IMR-90 (cell line): ENCODE results near the gene DAPK1. TPM values are rescaled to one million over a fixed set of nuclear protein-coding genes. Genes with fewer than 3 reads are reported as not detected.

Experiments used
- ATAC-seq: fragments of 200-7000 bp; cut with Tn5 transposase; 2 replicates; pipeline ENCODE4 v1.9.1; 2020; ENCODE audit warnings: low read depth, mild to moderate bottlenecking, moderate library complexity
- BruUV-seq: library from RNA; stranded (reverse); fragments of 400-500 nt; replicated peaks from 2 replicates; lab custom pipeline; 2021; lab: Mats Ljungman, UMichigan
- CTCF ChIA-PET: fragments of 300-600 bp; formaldehyde crosslinking; extraction: SDS; loops from one replicate; lab custom pipeline; 2021; ENCODE audit warnings: antibody characterized with exemption; lab: Yijun Ruan, JAX
- POLR2A ChIA-PET: fragments of 300-600 bp; sonication (Branson Sonifier 250); formaldehyde crosslinking; loops from one replicate; lab custom pipeline; 2022; ENCODE audit warnings: antibody characterized with exemption; ENCODE audit not compliant: unreplicated experiment; lab: Charles Lee
- DNase-seq: peaks from one replicate; pipeline ENCODE4 v3.0.0; 2013
- H2AFZ ChIP-seq: replicated peaks from 2 replicates; pipeline ENCODE3; 2013; ENCODE audit warnings: low read length, mild to moderate bottlenecking; ENCODE audit not compliant: poor library complexity
- H2AK5ac ChIP-seq: 2 replicates; pipeline ENCODE4 v1.6.1; 2013; ENCODE audit warnings: low read depth, low read length, inconsistent platforms
- H2AK9ac ChIP-seq: replicated peaks from 2 replicates; pipeline ENCODE3; 2013; ENCODE audit warnings: mild to moderate bottlenecking, low read depth, low read length, moderate library complexity; ENCODE audit not compliant: poor library complexity
- H2BK120ac ChIP-seq: 2 replicates; pipeline ENCODE4 v1.6.1; 2013; ENCODE audit warnings: low read depth, low read length, inconsistent platforms
- H2BK15ac ChIP-seq: 3 replicates; pipeline ENCODE4 v1.6.1; 2013; ENCODE audit warnings: low read depth, low read length, inconsistent platforms
- H2BK20ac ChIP-seq: 2 replicates; pipeline ENCODE4 v1.6.1; 2013; ENCODE audit warnings: low read depth, mild to moderate bottlenecking, inconsistent platforms, low read length, moderate library complexity
- H2BK5ac ChIP-seq: 2 replicates; pipeline ENCODE4 v1.6.1; 2013; ENCODE audit warnings: mild to moderate bottlenecking, low read depth, low read length, inconsistent platforms; ENCODE audit not compliant: poor library complexity, severe bottlenecking
- H3K14ac ChIP-seq: replicated peaks from 2 replicates; pipeline ENCODE4 v1.6.1; 2013; ENCODE audit warnings: low read depth, low read length, inconsistent platforms
- H3K18ac ChIP-seq: 2 replicates; pipeline ENCODE4 v1.6.1; 2013; ENCODE audit warnings: low read depth, low read length, control low read depth
- H3K23ac ChIP-seq: 2 replicates; pipeline ENCODE4 v1.6.1; 2013; ENCODE audit warnings: low read depth, low read length, inconsistent platforms
- H3K27ac ChIP-seq: 2 replicates; pipeline ENCODE4 v1.5.1; 2013; ENCODE audit warnings: mild to moderate bottlenecking, control low read depth, low read length; ENCODE audit not compliant: insufficient read depth
- H3K27me3 ChIP-seq: 2 replicates; pipeline ENCODE4 v1.6.1; 2013; ENCODE audit warnings: low read length; ENCODE audit not compliant: control insufficient read depth, insufficient read depth
- H3K36me3 ChIP-seq: 2 replicates; pipeline ENCODE4 v1.6.1; 2013; ENCODE audit warnings: low read length, mixed read lengths; ENCODE audit not compliant: control insufficient read depth, insufficient read depth
- H3K4ac ChIP-seq: 2 replicates; pipeline ENCODE4 v1.6.1; 2013; ENCODE audit warnings: low read depth, low read length, inconsistent platforms
- H3K4me1 ChIP-seq: 2 replicates; pipeline ENCODE4 v1.6.1; 2013; ENCODE audit warnings: low read length, mixed read lengths; ENCODE audit not compliant: control insufficient read depth, insufficient read depth
- H3K4me2 ChIP-seq: 2 replicates; pipeline ENCODE4 v1.6.1; 2013; ENCODE audit warnings: low read depth, mild to moderate bottlenecking, control low read depth, low read length, moderate library complexity
- H3K4me3 ChIP-seq: 2 replicates; pipeline ENCODE4 v1.5.1; 2013; ENCODE audit warnings: low read depth, mild to moderate bottlenecking, control low read depth, low read length, moderate library complexity; ENCODE audit not compliant: insufficient read depth
- H3K56ac ChIP-seq: 2 replicates; pipeline ENCODE4 v1.6.1; 2013; ENCODE audit warnings: low read length, inconsistent platforms; ENCODE audit not compliant: insufficient read depth; ENCODE audit errors: extremely low read depth
- H3K79me1 ChIP-seq, 2 experiments: 2 replicates each; pipeline ENCODE4 v1.6.1; 2013; ENCODE audit warnings: low read length in 2 of 2, inconsistent platforms in 1 of 2, low read depth in 1 of 2
- H3K9ac ChIP-seq: 2 replicates; pipeline ENCODE4 v1.6.1; 2013; ENCODE audit warnings: low read depth, low read length, control low read depth
- H3K9me1 ChIP-seq: 2 replicates; pipeline ENCODE4 v1.6.1; 2013; ENCODE audit warnings: low read length, inconsistent platforms; ENCODE audit not compliant: insufficient read depth
- H3K9me3 ChIP-seq: 2 replicates; pipeline ENCODE4 v1.6.1; 2013; ENCODE audit warnings: low read length; ENCODE audit not compliant: control insufficient read depth, insufficient read depth
- H4K20me1 ChIP-seq: 2 replicates; pipeline ENCODE4 v1.6.1; 2013; ENCODE audit warnings: low read length, inconsistent platforms; ENCODE audit not compliant: insufficient read depth
- H4K5ac ChIP-seq: 2 replicates; pipeline ENCODE4 v1.6.1; 2013; ENCODE audit warnings: mild to moderate bottlenecking, low read depth, low read length, control low read depth
- H4K8ac ChIP-seq, 2 experiments: 2 replicates each; pipeline ENCODE4 v1.6.1; 2013; ENCODE audit warnings: low read depth in 2 of 2, low read length in 2 of 2, control low read depth in 1 of 2, inconsistent platforms in 1 of 2
- H4K91ac ChIP-seq: 2 replicates; pipeline ENCODE4 v1.6.1; 2013; ENCODE audit warnings: low read depth, low read length, inconsistent platforms; ENCODE audit not compliant: insufficient read depth
- BHLHE40 ChIP-seq: fragments of 150-350 bp; IDR thresholded peaks from 2 replicates; pipeline ENCODE4 v1.6.1; 2016; ENCODE audit warnings: mild to moderate bottlenecking, low read depth, low read length
- CEBPB ChIP-seq: IDR thresholded peaks from 2 replicates; pipeline ENCODE4 v1.6.1; 2012; ENCODE audit warnings: low read depth, low read length, improper control_type of control experiment
- CHD1 ChIP-seq: IDR thresholded peaks from 2 replicates; pipeline ENCODE4 v1.6.1; 2012; ENCODE audit warnings: low read depth, low read length, improper control_type of control experiment
- ELK1 ChIP-seq: fragments of 150-350 bp; IDR thresholded peaks from 2 replicates; pipeline ENCODE4 v1.6.1; 2016; ENCODE audit warnings: low read depth, mild to moderate bottlenecking, low read length, moderate library complexity, borderline replicate concordance
- FOS ChIP-seq: fragments of 150-350 bp; IDR thresholded peaks from 2 replicates; pipeline ENCODE4 v1.6.1; 2016; ENCODE audit warnings: low read depth, low read length
- MXI1 ChIP-seq: IDR thresholded peaks from 2 replicates; pipeline ENCODE4 v1.6.1; 2012; ENCODE audit warnings: low read depth, mild to moderate bottlenecking, low read length, moderate library complexity, borderline replicate concordance
- NFE2L2 ChIP-seq: fragments of 150-350 bp; IDR thresholded peaks from 2 replicates; pipeline ENCODE4 v1.6.1; 2016; ENCODE audit warnings: low read depth, mild to moderate bottlenecking, low read length
- POLR2A ChIP-seq: IDR thresholded peaks from 2 replicates; pipeline ENCODE4 v1.6.1; 2012; ENCODE audit warnings: mild to moderate bottlenecking, low read depth, low read length
- RCOR1 ChIP-seq: IDR thresholded peaks from 2 replicates; pipeline ENCODE4 v1.6.1; 2012; ENCODE audit warnings: mild to moderate bottlenecking, low read length, improper control_type of control experiment; ENCODE audit not compliant: insufficient replicate concordance
- RFX5 ChIP-seq: IDR thresholded peaks from 2 replicates; pipeline ENCODE4 v1.8.0; 2012; ENCODE audit warnings: low read depth, mild to moderate bottlenecking, low read length, moderate library complexity
- SMC3 ChIP-seq: fragments of 150-350 bp; IDR thresholded peaks from 2 replicates; pipeline ENCODE4 v1.6.1; 2016; ENCODE audit warnings: low read depth, mild to moderate bottlenecking, antibody characterized with exemption, low read length, moderate library complexity
- WGBS, 2 experiments: methylation state at CpG; one replicate each; pipeline versions ENCODE4 v1.1.5 to v1.1.7; 2013; ENCODE audit warnings: missing lambda C conversion rate in 2 of 2; ENCODE audit not compliant: insufficient read length in 1 of 2; ENCODE audit errors: extremely low coverage in 2 of 2; 5-methylcytosine and 5-hydroxymethylcytosine counted together
- dilution Hi-C: fragments of 300-500 bp; cut with HindIII; formaldehyde crosslinking; loops from one replicate; pipeline ENCODE4 v1.14.3; 2018; ENCODE audit warnings: low sequenced_read_pairs; ENCODE audit not compliant: unreplicated experiment
- in situ Hi-C: fragments of 300-500 bp; cut with MboI; formaldehyde crosslinking; loops from 3 replicates; pipeline ENCODE4 v1.14.3; 2019; ENCODE audit warnings: low sequenced_read_pairs, inconsistent platforms, mixed read lengths
- intact Hi-C: fragments of 100-400 bp; cut with micrococcal nuclease; formaldehyde crosslinking; loops from 2 replicates; pipeline ENCODE4 v1.10.0; 2022
- polyA plus RNA-seq, 3 experiments: library from polyadenylated mRNA; depleted of rRNA; stranded (reverse); fragments of >200 nt; gene quantifications; 2 replicates each; pipeline ENCODE4 v1.2.3, GENCODE V29; 2012; ENCODE audit warnings: low replicate concordance in 1 of 3
- total RNA-seq: library from RNA; depleted of rRNA; stranded (reverse); fragments of >200 nt; gene quantifications from 2 replicates; pipeline ENCODE4 v1.2.3, GENCODE V29; 2012

DAPK1 gene
- total and polyA plus RNA-seq, 2 of the 4 experiments (the other 2 are of a cell fraction): under 0.01 to 0.03 TPM

- no peak for TF ChIP-seq FOS
Measured at GRCh38 chr9:87570000-87570908, 72.6 kb downstream of the DAPK1 start (continued).

- Histone ChIP-seq H3K27me3 (no peaks in the 10 kb centered on the region; the same call in 1 of the 2 replicates), H3K36me3 (no peaks in the 10 kb centered on the region), H3K9me3 (peaks cover 2% of the 10 kb centered on the region; the same call in 1 of the 2 replicates), H2AFZ (no peak overlapping the region), H2BK120ac (no peak overlapping the region), H3K4me1 (no peaks in the 10 kb centered on the region), H2AK5ac (no peak overlapping the region), H3K4ac (no peak overlapping the region), H4K20me1 (no peaks in the 10 kb centered on the region), H4K8ac (no peak overlapping the region), H3K23ac (no peak overlapping the region), H3K4me2 (no peak overlapping the region), H2BK15ac (no peak overlapping the region), H3K14ac (no peak overlapping the region), H2BK5ac (no peak overlapping the region), H3K9me1 (no peaks in the 10 kb centered on the region), H2AK9ac (no peak overlapping the region), H3K4me3 (no peak overlapping the region), H3K9ac (no peak overlapping the region), H3K18ac (no peak overlapping the region), H3K56ac (no peak overlapping the region), H3K27ac (no peak overlapping the region), H4K91ac (no peak overlapping the region), H2BK20ac (no peak overlapping the region), H4K5ac (no peak overlapping the region), H3K79me1 (no peaks in the 10 kb centered on the region)
- BruUV-seq: no TSS peak
- ATAC-seq (no peak), DNase-seq (no peak)
- dilution Hi-C loops (no loop called here), intact Hi-C loops (no loop called here), in situ Hi-C loops (no loop called here)
- POLR2A ChIA-PET: no interaction called here
- CTCF ChIA-PET: no interaction called here
- 80% methylated on average over 1 of the region's 6 CpGs; no CpG with 5 or more reads in 1 of the 2 experiments for WGBS, 2 experiments
- TF ChIP-seq CHD1 (no peak), SMC3 (no peak), CEBPB (no peak), POLR2A (no peak), BHLHE40 (no peak), RCOR1 (no peak), ELK1 (no peak), NFE2L2 (no peak), MXI1 (no peak), RFX5 (no peak)
Measured at GRCh38 chr9:87572719-87573118, 75.1 kb downstream of the DAPK1 start.
